ENCODE measurements around the gene ATOH8.

The ATOH8 gene

GRCh38 chr2:85826990-85827878 lies 73.4 kb downstream of the ATOH8 start:
- TF ChIP-seq ZBTB7A (IDR thresholded peaks at IDR 0.05; ENCODE audit: low read depth) (0 out of 2 replicates have a peak, but pooled peaks have one; percentile 39), MAX (IDR thresholded peaks at IDR 0.05) (no peak), RAD21 (IDR thresholded peaks at IDR 0.05; ENCODE audit: low read depth) (peak; percentile 94)

- TF ChIP-seq TAF1 (IDR thresholded peaks at IDR 0.05; ENCODE audit: low read depth) (no peak), MAX (IDR thresholded peaks at IDR 0.05) (no peak), TEAD4 (IDR thresholded peaks at IDR 0.05) (no peak), EGR1 (IDR thresholded peaks at IDR 0.05) (no peak), FOXM1 (IDR thresholded peaks at IDR 0.05; ENCODE audit: borderline replicate concordance, low read depth) (no peak), NFIC (IDR thresholded peaks at IDR 0.05) (no peak), REST (IDR thresholded peaks at IDR 0.05; ENCODE audit: low read depth) (no peak), TCF12 (IDR thresholded peaks at IDR 0.05; ENCODE audit: low read depth) (no peak), ZBTB7A (IDR thresholded peaks at IDR 0.05; ENCODE audit: low read depth) (no peak), USF1 (IDR thresholded peaks at IDR 0.05) (no peak), CREB1 (IDR thresholded peaks at IDR 0.05; ENCODE audit: low read depth) (no peak), CEBPB (IDR thresholded peaks at IDR 0.05) (no peak), EP300 (IDR thresholded peaks at IDR 0.05; ENCODE audit: borderline replicate concordance) (no peak), YY1 (IDR thresholded peaks at IDR 0.05; ENCODE audit: low read depth) (no peak), RAD21 (IDR thresholded peaks at IDR 0.05; ENCODE audit: low read depth) (no peak)
These were observed 74.2 kb downstream of the ATOH8 start for GRCh38 chr2:85827879-85828569.

- no peak for TF ChIP-seq CREB1 (IDR thresholded peaks at IDR 0.05; ENCODE audit: low read depth)
- no peak for TF ChIP-seq YY1 (IDR thresholded peaks at IDR 0.05; ENCODE audit: low read depth)
- TF ChIP-seq MAX (IDR thresholded peaks at IDR 0.05), result no peak
- no peak for TF ChIP-seq TCF12 (IDR thresholded peaks at IDR 0.05; ENCODE audit: low read depth)
- TF ChIP-seq FOXM1 (IDR thresholded peaks at IDR 0.05; ENCODE audit: borderline replicate concordance, low read depth), result no peak
- no peak for TF ChIP-seq ZBTB7A (IDR thresholded peaks at IDR 0.05; ENCODE audit: low read depth)
- no peak for TF ChIP-seq NFIC (IDR thresholded peaks at IDR 0.05)
- TF ChIP-seq CEBPB (IDR thresholded peaks at IDR 0.05), result no peak
- TF ChIP-seq REST (IDR thresholded peaks at IDR 0.05; ENCODE audit: low read depth), result no peak
- TF ChIP-seq USF1 (IDR thresholded peaks at IDR 0.05), result no peak
- no peak for TF ChIP-seq TAF1 (IDR thresholded peaks at IDR 0.05; ENCODE audit: low read depth)
- no peak for TF ChIP-seq RAD21 (IDR thresholded peaks at IDR 0.05; ENCODE audit: low read depth)
- no peak for TF ChIP-seq EP300 (IDR thresholded peaks at IDR 0.05; ENCODE audit: borderline replicate concordance)
These were observed 74.9 kb downstream of the ATOH8 start for GRCh38 chr2:85828725-85829124.

- TF ChIP-seq CREB1 (IDR thresholded peaks at IDR 0.05; ENCODE audit: low read depth) (no peak), ZBTB7A (IDR thresholded peaks at IDR 0.05; ENCODE audit: low read depth) (no peak), NFIC (IDR thresholded peaks at IDR 0.05) (no peak), EGR1 (IDR thresholded peaks at IDR 0.05) (no peak), YY1 (IDR thresholded peaks at IDR 0.05; ENCODE audit: low read depth) (no peak), RAD21 (IDR thresholded peaks at IDR 0.05; ENCODE audit: low read depth) (no peak; the same call in 1 of the 2 replicates), MAX (IDR thresholded peaks at IDR 0.05) (no peak), TEAD4 (IDR thresholded peaks at IDR 0.05) (no peak), FOXM1 (IDR thresholded peaks at IDR 0.05; ENCODE audit: borderline replicate concordance, low read depth) (no peak), TAF1 (IDR thresholded peaks at IDR 0.05; ENCODE audit: low read depth) (no peak), REST (IDR thresholded peaks at IDR 0.05; ENCODE audit: low read depth) (no peak), USF1 (IDR thresholded peaks at IDR 0.05) (no peak), TCF12 (IDR thresholded peaks at IDR 0.05; ENCODE audit: low read depth) (no peak), CEBPB (IDR thresholded peaks at IDR 0.05) (no peak), EP300 (IDR thresholded peaks at IDR 0.05; ENCODE audit: borderline replicate concordance) (no peak)
These were observed 76.9 kb downstream of the ATOH8 start for GRCh38 chr2:85830645-85831044.

Data from Ishikawa (cell line).